Activated T-helper 9 cell treated with anti-CD3 and anti-CD28 coated beads, Interleukin-2, amount 50 U/mL, for 16 hours (primary cell): ENCODE measurements around the gene MAPRE2.

Experiments used
- DNase-seq: peaks from one replicate; pipeline ENCODE4 v3.0.0-alpha.2; 2020; ENCODE audit warnings: low read depth

MAPRE2 gene

DNA sequence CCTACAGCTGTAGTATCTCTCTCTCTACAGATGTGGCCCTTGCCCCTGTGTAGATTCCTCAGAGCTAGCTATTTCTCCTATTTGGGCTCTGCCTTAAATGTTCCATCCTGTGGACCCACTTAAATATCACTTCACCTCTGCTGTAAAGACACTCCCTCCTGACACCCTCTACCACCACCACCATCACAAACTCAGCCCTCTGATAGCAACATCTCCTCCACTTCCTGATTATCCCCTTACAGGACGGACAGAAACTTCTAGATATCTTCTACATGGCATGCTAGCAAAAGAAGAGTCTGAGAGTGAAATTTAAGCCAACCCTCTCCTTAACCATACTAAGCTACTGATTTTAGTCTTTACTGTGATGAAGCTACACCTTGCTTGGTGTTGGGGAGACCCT lies 3.2 kb upstream of the MAPRE2 start:
- DNase-seq, result no peak

DNA sequence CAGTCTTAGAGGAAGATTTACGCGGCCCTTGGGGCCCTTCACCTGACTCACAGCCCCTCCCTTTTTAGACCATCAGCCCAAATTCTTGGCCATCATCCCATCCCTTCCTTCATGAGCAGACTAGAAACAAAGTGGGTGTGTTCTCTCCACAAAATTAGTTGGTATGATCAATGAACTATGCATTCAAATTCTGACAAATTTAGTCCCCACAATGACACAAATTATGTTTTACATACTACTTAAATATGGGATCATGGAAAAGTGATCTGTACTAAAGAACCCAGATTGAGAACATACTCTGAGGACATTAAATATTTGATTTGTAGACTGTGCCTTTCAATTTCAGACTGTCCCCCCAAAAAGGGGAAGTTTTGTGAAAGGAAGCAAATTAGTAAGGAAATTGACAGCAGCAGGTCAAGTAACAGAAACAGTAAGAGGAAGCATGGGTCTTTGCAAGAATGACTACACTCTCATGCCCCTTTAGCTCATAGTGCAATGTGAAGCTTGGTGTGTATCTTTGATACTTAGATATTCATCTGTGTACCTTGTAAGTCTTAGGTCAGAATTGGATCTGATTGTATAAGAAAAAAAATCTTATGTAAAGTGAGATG lies 2.2 kb upstream of the MAPRE2 start:
- no peak for DNase-seq

DNA sequence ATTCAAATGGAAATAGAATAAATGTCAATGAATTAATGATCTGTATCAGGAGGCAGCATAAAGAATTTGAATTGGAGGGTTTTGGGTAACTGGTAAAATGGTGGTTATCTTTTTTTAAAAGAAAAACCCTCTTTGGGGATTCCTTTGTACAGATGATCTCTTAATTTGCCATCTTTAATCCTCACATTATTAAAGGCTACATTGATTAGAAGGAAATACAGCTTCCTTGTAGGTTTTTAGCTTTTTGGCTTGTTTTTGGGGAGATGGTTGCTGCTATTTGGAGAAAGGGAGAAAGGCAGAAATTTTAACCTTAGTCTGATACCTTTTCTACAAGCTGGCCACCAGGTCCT lies 600 bp upstream of the MAPRE2 start:
- no peak for DNase-seq

DNA sequence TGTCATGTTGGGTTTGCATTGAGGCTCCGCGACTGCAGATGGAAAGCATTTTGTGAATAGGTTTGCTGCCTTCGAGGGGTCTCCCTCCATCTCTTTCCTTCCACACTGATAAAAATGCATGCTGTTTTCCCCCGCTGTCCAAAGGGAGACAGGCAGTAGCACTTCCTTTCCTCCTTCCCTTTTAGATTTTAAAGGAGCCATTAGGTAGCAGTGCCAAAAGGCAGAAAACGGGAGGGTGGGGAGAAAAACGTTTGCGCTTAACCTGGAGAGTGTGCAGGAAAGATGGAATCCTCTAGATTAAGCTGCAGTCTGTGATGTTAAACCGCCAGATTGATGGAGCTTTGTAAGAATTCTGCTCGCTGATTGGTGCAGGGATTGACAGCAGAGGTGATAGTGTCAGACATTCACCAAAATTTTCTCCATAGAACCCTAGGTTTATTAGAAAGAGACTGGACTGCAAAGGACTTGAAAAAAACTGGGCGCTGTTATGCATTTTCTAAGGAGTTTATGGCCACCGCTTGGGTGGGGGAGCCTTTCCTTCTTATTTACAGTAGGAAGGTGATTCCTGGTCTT lies 688 bp downstream of the MAPRE2 start:
- no peak for DNase-seq

DNA sequence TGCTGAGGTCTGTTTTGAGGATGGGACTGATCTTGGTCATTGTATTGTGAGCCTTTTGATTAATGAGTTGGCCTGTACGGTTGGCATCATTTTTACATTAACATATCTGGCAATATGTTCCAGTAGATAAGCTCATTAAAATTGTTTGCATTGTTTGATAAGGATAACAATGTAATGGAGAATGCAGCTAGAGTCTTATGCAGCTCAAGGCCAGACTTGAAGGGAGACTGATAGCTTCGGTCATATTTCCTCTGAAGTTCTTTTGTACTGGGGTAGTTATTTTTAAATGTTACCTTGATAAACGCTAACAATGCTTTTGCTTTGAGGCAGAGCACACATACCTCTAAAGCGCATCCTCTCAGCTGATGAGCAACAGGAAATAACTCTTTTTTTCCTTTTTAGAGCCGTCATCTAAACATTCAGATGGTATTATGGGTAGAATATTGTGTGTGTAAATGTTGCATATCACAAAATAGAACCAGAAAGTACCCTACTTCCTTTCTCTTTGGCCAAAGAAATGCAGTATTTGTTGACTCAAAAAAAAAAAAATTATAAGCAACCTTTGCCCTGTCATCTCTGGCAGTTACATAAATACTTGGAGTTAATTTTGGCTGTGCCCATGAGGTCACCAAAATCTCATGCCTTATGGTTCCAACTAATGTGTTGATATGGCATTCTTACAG lies 1.3 kb downstream of the MAPRE2 start:
- DNase-seq, result no peak

DNA sequence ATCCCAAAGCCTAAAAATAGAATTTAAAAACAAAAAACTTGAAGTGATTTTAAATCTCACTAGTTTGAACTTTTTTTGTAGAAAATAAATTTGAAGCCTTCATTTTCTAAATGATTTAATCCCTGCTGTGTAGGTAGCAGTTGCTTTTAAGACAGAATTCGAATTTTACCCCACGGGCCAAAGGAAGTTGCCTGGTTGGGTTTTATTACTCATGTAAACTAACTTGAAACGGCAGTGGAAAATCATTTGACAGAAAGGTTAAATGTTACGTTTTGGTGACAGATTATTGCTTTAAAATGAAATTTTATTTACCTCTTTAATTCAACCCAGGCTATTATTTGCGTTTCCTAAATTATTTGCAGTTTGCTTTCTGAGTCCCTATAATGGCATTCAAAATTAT lies 2.0 kb downstream of the MAPRE2 start:
- DNase-seq, result no peak

DNA sequence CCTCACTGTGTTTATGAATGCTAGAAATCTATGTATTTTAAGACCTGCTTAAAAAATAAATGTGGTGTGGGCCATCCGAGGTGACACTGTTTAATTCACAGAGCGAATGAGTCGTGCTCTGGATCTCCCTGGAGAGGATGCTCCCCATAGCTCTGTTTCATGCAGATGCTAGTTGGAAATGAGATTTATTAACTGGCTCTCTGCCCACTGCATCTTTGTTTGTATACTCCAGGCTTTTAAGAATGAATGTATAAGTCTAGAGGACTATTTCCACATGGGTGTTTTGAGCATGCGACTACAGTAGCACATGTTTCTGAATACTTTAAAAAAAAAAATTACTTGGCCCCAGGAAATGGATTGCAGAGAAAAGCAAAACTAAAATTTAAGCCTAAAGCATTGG lies 3.9 kb downstream of the MAPRE2 start:
- DNase-seq, result no peak

DNA sequence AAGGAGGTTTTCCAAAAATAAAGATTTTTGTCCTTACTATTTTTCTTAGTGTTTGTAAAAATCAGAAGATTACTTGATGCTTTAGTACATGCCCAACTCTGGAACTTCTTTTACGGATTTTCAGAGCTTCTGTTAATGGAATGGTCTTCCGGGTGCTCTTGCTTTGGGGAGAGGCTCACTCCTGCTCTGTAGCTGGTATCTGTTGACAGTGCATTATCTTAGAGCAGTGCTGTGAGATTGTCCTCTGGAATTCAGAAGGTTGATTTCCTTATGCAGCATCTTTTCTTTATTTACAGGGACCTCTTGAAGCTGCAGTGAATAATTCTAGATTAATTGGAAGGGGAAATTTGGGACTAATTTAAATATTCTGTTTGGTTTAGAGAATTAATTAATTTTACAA lies 4.6 kb downstream of the MAPRE2 start:
- DNase-seq, result no peak

DNA sequence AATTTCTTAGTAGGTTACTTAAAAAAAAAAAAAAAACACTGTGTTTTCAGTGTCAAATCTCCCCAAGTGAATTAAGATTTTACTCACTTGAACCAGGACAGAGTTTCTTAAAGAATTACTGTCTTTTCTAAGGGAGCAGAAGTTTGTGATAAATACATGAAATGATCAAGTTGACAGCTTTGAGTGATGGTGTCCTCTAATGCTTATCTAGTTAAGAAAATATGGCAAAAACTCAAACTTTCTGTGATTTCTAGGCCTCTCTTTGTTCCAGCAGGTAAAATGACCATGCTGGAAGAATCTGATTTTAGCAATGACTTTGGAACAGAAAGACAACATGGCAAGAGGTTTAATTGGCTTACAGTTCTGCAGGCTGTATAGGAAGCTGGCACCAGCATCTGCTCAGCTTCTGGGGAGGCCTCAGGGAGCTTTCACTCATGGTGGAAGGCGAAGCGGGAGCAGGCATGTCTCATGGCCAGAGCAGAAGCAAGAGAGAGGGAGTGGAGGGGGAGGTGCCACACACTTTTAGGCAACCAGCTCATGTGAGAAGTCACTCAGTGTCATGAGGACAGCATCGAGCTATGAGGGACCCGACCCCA lies 6.6 kb downstream of the MAPRE2 start:
- DNase-seq, result no peak

DNA sequence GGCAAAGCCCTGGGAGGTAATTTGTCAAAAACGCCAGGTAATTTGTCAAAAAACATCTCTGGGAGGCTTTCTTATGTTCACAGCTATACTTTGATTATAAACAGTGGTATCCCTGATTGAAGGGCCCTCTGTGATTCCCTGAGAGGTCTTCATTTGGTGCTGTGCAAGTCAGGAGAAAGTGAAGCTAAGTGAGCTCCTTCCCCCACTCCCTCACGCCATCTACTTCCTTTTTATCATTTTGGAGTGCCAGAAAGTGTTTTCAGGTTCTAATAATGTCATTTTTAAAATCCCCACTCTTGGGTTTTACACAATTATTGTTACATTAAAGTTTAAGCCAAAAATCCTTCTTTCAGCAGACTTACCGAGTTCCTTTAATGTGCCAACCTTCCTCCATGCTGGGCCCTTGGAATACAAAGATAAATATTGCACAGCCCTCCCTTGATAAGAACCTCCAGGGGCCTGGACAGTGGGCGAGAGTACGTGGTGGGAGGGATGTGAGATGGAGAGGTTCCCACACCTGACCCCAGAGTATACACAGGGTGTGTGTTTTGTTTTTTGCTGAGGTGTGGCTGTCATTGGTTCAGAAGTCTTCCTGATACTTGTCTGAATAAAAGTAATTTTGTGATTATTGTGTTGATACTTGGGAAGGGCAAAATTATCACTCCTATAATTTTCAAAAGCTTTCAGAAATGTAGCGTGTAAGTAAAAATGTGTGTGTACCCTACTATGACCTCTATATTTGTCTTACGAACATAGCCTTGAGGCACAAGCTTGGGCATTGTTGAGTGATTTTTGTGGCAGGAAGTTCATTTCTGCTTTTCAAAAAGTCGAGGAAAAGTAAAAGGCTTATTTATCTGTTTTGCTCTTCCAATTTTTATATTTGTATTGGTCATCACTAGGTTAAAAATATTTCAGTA lies 8.2 kb downstream of the MAPRE2 start:
- DNase-seq, result no peak

DNA sequence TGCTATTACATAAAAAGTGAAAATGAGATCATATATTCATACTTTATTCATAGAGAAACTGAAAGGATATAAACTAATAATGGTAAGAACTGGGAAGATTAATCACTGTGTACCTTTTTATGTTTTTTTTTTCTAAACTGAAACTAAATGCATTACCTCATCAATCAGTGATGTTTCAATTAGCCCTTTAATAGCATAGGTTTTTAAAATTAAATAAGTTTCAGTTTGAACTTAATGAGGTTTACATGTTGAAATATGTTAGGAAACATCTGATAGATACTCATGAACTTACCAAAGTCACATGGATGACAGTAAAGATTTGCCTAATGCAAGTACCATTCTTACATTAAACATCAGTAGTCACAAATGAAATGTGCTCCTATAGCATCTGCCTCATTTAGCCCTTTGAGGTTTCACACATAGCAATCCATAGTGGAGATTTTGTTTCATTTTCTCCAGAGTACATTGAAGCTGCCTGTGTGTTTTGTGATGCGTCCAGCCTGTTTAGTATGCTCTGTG lies 8.9 kb downstream of the MAPRE2 start:
- no peak for DNase-seq

DNA sequence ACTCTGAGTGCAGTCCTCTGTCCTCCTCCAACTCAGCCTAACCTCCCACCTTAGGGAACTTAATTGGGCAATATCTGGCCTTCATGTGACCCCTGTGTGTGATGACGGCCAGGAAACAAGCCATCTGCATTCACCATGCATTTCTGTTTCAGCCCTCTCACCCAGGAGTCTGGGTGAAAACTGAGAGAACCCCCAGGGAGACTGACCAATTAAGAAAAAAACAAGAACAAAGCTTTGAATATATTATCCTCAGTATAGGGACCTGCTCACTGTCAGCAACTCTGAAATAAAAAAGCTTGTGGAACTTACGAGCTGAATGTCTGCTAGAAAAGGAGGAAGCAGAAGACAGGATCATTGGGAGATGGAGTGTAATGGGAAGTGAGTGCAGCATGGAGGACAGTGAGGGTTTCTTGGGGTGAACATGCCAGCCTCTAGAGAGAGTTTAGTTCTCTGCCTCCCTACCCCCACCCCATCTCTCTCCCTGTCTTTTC lies 9.5 kb downstream of the MAPRE2 start:
- DNase-seq, result no peak

DNA sequence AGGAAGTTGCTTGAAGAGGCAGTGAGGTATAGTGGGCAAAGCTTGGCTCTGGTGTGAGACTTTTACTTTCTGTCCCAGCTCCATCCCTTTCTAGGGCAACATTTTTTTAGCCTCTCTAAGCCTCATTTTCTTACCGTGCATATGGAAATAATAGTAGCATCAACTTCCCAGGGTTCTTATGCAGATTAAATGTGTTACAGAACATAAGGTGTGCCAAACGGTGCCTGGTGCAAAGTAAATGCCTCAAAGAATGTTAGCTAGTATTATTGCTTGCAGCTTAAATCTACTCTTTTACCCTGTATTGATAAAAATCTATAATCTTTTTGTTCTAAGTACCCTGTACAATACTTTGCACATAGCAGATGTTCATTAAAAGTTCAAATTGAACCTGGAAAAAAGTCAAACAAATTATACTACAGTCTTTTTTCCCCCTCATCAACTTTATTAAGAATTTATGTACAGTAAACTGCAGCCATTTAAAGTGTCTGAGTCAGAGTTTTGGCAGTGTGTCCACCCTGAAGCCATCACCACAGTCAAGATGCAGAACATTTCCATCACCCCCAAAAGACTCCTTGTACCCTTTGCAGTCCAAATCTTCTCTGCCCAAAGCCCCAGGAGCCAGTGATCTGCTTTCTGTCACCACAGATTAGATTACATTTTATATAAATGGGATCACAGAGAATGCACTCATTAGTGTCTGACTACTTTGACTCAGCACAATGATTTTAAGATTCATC lies 10.6 kb downstream of the MAPRE2 start:
- DNase-seq, result no peak

DNA sequence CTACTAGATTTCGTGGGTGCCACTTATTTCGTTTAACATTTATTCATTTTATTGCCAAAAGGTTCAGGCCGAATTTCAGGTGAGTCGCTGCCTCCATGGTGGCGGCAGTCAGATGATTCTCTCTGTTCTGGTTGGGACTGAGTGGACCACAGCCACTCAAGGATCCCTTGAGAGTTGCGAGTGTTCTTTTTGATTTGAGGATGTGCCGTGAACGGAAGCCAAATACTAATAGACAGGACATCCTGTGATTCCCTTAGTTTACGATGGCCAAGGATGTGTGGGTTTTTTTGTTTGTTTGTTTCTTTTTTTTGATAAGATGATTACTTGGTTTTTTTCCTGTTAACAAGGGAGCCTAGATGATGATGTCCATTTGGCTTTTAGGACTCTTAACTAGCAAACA lies 13.2 kb downstream of the MAPRE2 start:
- no peak for DNase-seq

DNA sequence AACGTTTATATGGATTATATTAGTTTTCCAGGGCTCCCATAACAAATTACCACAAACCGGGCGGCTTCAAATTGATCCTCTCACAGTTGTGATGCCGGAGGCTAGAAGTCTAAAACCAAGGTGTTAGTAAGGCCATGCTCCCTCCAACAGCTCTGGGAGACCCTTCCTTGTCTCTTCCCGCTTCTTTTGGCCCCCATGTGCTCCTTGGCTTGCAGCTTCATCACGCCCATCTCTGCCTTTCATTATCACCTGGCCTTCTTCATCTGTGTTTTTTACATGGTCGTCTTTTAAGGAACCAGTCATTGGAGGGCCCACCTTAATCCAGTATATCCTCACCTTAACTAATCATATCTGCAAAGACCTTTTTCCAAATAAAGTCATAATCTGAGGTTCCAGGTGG lies 13.9 kb downstream of the MAPRE2 start:
- no peak for DNase-seq

DNA sequence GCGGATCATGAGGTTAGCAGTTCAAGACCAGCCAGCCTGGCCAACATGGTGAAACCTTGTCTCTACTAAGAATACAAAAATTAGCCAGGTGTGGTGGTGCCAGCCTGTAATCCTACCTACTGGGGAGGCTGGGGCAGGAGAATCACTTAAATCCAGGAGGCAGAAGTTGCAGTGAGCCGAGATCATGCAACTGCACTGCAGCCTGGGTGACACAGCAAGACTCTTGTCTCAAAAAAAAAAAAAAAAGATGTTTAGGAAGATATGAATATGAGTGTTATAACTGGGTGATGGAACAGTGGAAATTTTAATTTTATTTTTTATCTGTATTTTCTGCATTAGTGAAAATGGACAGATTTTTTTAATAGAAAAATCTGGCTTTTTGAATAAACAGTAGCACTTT lies 14.5 kb downstream of the MAPRE2 start:
- no peak for DNase-seq

DNA sequence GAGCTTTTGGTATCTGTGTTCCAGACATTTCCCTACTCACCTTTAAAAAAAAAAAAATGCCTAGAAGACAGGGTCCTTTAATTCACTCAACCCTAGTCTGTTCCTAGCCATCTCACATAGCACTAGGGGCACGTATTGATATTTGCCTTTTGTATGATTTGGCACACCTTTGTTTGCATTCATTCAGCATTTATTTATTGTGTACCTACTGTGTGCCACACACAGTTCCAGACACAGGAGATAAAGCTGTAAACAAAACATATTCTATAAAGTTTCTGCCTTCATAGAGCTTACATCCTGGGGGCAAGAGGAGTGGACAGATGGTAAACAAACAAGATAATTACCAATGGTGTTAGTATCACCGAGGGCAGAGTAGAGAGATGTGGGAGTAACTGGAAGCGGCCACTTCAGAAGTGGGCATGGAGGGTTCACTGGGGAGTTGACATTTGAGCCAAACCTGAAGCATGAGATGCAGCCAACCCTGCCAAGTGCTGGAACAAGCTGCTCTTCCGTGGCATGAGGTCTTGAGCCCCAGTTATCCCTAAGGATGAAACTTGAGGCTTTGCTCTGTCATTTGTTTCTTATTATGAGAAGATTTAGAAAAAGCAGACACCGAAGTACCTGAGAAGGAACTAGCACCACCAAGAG lies 18.2 kb downstream of the MAPRE2 start:
- DNase-seq, result no peak

DNA sequence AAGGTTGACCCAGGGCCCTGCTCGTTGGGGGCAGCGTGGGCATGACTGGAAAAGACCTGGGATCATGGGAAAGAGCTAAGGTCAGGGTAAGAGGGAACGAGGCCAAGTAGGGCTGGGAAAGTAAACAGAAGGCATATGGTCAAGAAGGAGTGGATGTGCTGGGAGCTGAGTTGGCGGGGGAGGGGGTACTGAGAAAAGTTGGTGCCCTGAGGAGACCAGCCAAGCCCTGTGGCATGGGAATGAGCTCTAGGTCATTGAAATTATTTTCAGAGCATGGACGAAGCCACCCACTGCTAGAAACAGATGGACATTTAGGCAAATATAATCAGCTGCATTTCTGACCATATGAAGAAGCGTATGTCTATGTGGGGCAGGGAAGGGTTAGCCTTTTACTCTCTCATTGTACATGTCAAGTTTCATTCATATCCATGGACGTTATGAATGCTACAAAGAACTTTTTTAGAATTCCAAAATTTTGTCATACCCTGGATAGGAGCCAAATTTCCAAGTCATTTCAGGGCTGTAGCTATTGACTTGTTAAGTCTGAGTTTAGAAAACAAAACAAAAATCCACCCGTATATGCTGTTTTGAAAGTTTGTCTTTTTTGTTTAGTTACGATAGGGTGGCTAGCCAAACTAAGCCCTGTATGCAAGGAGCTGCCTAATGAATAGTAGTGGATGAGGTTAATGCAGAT lies 19.1 kb downstream of the MAPRE2 start:
- DNase-seq, result no peak

DNA sequence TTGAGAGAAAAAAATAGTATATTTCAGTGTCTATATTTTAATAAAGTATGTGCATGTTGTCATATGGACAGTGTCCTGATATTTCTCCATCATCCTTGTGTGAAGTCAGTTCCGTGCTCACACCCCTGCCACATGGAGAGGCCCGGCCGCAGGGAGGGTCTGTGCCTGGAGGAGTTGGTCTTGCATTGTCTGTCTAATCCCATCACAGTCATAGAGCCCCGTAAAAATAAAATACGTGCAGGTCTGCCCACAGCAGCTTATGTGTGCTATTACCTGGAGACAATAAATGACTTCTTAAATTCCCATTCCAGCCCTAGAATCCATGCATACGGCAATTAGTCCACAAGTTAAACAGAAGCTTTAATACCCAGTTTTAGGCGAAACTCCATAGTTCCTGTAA lies 20.1 kb downstream of the MAPRE2 start:
- DNase-seq, result no peak

DNA sequence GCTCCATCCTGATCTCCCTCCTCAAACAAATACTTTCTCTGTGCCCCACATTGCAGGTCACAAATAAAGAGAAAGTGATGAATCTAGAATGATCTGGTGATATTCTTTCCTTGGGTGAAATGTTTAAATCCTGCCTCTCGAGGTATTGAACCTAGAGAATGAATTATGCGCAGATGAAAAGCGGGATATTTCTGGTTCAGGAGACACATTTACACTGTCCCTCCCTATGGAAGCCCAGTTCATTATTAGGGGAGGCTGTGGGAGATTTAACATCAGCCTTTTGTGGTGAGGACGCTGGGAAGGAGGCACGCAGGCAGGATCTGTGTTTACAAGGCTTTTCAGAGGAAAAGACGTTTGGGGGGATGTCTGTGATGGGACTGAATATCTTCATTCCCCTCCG lies 20.6 kb downstream of the MAPRE2 start:
- no peak for DNase-seq
